Coronary artery (tissue), 2 donors: ENCODE results near the gene CCBE1.

Experiments used
- DNase-seq: peaks from one replicate; pipeline ENCODE4 v3.0.0-alpha.2; 2017; ENCODE audit warnings: low spot score
- H3K27ac ChIP-seq, 2 donors: fragments of 200-600 bp; sonication (generic); one replicate each; pipeline ENCODE4 v1.5.1; 2016 to 2019
- H3K4me3 ChIP-seq: fragments of 200-600 bp; sonication (generic); 2 replicates; pipeline ENCODE4 v1.5.1; 2016; ENCODE audit warnings: mild to moderate bottlenecking, moderate library complexity
- CTCF ChIP-seq: fragments of 200-600 bp; sonication (generic); IDR thresholded peaks from one replicate; pipeline ENCODE4 v1.5.1; 2019; ENCODE audit warnings: antibody characterized with exemption

Gene CCBE1

DNA sequence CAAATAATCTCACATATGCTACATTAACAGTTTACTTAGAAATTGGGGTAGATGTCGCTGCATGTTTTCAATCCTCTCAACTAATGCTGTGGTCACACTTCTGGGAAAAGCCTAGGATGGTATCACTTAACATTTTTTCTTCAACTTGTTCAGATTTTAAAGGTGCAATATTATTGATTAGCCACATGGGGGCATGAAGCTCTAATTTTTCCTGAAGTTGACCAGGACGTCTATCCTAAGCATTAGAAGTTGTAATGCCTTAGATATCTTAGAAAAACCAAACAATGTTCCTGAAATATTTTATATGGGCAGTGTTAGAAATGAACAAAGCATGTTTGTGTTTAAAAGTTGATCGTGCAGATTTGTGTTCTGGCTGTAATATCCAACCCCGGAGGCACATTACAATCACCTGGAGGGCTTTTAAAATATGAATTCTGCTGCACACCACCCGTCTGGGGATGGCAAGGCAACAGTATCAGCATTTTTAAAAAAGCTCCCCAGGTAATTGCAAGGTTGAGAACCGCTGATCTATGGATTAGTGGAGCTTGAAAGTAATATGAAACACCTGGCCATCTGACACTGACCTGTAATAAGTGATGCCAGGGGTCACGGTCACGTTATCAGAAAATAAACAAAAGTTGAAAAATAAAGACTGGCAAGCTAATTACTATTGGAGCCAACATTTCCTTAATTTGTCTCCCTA is 237.7 kb downstream of the CCBE1 start:
- Histone ChIP-seq H3K4me3 (no peak overlapping the region), H3K27ac (no peak overlapping the region)
- TF ChIP-seq CTCF, result peak; percentile 48
- no peak for DNase-seq

GRCh38 chr18:59458575-59458974 is 238.6 kb downstream of the CCBE1 start:
- TF ChIP-seq CTCF, result no peak
- DNase-seq, result no peak
- no peak overlapping the region for H3K27ac ChIP-seq
- no peak overlapping the region for H3K4me3 ChIP-seq

GRCh38 chr18:59456657-59457056 is 240.6 kb downstream of the CCBE1 start:
- no peak for DNase-seq
- TF ChIP-seq CTCF, result no peak
- Histone ChIP-seq H3K27ac (no peak overlapping the region), H3K4me3 (no peak overlapping the region)

DNA sequence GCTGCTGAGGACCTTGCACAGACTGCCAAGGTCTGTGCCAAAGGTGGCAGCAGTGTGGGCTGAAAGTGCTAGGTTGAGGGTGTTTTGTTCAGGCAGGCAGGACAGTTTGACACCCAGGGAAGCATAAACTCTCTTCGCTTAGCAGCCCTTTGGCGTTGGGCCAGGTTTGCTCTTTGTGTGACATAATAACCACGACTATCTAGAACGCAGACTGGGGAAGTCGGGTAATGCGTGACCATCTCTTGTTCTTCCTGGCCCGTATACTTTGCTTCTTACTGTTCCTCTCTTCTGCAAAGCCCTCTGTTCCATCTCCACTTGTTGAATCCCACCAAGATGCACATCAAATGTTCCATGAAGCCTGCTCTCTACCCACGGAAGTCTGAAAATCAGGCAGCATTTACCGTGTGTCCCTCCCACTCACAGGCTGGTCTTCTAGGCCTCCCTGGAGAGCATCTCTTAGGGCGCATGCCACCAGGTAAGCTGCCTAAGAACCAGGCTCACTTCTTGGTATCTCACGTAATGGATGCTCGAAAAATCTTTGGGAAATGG is 241.4 kb downstream of the CCBE1 start:
- TF ChIP-seq CTCF, result no peak
- no peak overlapping the region for H3K27ac ChIP-seq
- no peak for DNase-seq
- no peak overlapping the region for H3K4me3 ChIP-seq

DNA sequence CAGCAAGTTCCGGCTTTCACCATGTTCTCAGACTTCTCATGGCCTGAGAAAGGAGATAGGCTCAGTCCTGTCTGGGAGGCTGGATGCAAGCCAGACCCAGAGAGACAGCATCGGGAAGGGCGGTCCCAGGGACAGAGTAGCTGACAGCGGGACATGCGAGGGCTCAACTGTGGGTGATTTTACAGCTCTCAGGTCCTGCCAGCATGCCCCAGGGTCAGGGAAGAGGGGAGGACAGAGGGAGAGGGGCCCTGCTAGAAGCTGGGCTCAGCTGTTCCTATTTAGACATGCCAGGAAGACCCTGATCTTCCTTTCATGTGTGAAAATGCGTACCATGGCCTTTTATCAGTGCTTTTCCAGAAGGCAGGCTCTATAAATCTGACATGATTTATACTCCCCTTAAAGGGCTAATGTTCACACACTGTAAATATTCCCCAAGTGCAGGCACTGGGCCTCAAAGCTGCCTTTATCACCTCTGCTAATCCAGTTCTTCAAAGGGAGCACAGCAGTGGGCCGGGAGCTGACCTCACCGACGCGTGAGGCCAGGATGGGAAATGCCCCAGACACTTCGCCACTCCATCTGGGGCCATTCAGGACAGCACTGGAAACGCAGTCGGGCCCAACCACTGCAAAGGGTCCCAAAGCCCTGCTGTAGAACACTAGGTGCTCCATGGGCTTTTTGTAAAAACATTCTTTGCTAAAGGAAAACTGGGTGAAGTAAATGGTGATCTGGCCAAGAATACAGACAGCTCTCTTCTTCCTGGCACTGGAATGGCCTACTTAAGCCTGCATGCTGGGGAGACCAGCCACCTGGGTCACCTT is 242.1 kb downstream of the CCBE1 start:
- no peak overlapping the region for H3K4me3 ChIP-seq
- no peak overlapping the region for H3K27ac ChIP-seq
- DNase-seq, result no peak
- TF ChIP-seq CTCF, result no peak

DNA sequence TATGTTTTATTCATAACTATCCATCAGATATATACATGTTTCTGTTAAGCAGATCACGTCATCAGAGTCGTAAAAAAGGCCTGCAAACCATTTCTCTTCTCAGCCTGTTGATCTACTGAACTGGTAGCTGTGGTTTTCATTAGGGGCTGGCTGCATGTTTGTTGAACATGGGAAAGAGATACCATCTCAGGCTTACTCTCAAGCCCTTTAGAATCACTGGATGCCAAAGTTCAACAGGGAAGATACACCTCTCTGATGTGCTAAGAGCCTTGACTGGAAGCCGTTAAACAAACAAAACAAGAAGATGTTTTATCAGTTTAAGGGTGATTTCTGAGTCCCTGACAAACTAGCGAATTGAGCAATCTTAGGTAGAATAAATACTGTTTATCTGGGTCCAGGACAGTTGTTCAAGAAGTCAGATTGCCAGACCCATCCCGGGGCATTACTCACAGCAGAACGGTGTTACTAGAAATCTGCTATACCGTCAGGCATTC is 243.7 kb downstream of the CCBE1 start:
- TF ChIP-seq CTCF, result no peak
- Histone ChIP-seq H3K27ac (no peak overlapping the region), H3K4me3 (no peak overlapping the region)
- DNase-seq, result no peak
